Thyroid gland (tissue), 4 donors: ENCODE data around the gene TRAPPC2L. TPM values are rescaled to one million over a fixed set of nuclear protein-coding genes. Genes with fewer than 3 reads are reported as not detected.

ENCODE experiments used
- DNase-seq, 2 donors: peaks; one replicate each; pipeline ENCODE4 v3.0.0-alpha.2; 2019
- H3K27ac ChIP-seq, 3 donors: fragments of 200-600 bp; sonication (generic); 1 replicate in 2 of 3; 2 replicates in 1 of 3; pipeline ENCODE4 v1.5.1; 2016 to 2019; ENCODE audit warnings: mild to moderate bottlenecking in 1 of 3, moderate library complexity in 1 of 3
- H3K27me3 ChIP-seq: fragments of 200-600 bp; sonication (generic); one replicate; pipeline ENCODE4 v1.5.1; 2019
- H3K36me3 ChIP-seq, 2 donors: fragments of 200-600 bp; sonication (generic); one replicate each; pipeline ENCODE4 v1.5.1; 2016 to 2019
- H3K4me1 ChIP-seq, 2 donors: fragments of 200-600 bp; sonication (generic); one replicate each; pipeline ENCODE4 v1.5.1; 2017 to 2019
- H3K4me3 ChIP-seq, 3 donors: fragments of 200-600 bp; sonication (generic); replicated peaks in 1 of 3; 1 replicate in 2 of 3; 2 replicates in 1 of 3; pipeline ENCODE4 v1.5.1; 2016; ENCODE audit warnings: mild to moderate bottlenecking in 1 of 3
- H3K9me3 ChIP-seq: fragments of 200-600 bp; sonication (generic); one replicate; pipeline ENCODE4 v1.5.1; 2017
- CTCF ChIP-seq, 6 experiments: fragments of 200-600 bp in 3 of 6; fragments of 450-650 bp in 3 of 6; sonication (generic) in 3 of 6; IDR thresholded peaks; one replicate each; pipeline ENCODE4 v1.5.1; 2016 to 2019; ENCODE audit warnings: antibody characterized with exemption in 6 of 6, mild to moderate bottlenecking in 2 of 6, inconsistent platforms in 1 of 6, moderate library complexity in 1 of 6
- POLR2A ChIP-seq, 2 donors: fragments of 450-650 bp; IDR thresholded peaks; one replicate each; pipeline ENCODE4 v1.6.1; 2017; ENCODE audit warnings: antibody characterized with exemption in 2 of 2, mild to moderate bottlenecking in 2 of 2, moderate library complexity in 1 of 2
- WGBS, 2 donors: methylation state at CpG; one replicate each; pipeline ENCODE4 v1.1.5; 2017; 5-methylcytosine and 5-hydroxymethylcytosine counted together
- intact Hi-C: fragments of 100-400 bp; cut with DNase I; formaldehyde crosslinking; loops from one replicate; pipeline ENCODE4 v1.15.1; 2023
- total RNA-seq, 4 donors: library from RNA; depleted of rRNA; stranded (reverse); fragments of >200 nt; gene quantifications; one replicate each; pipeline ENCODE4 v1.2.3, GENCODE V29; 2016

TRAPPC2L gene
- total RNA-seq, 4 donors from 2014 or later, result 18.9 to 50.4 (median 43.8) TPM

GRCh38 chr16:88830258-88830657, 26.7 kb upstream of the TRAPPC2L start:
- Histone ChIP-seq H3K27me3 (no peaks in the 10 kb centered on the region), H3K9me3 (no peaks in the 10 kb centered on the region), H3K27ac (no peak overlapping the region), H3K4me3 (no peak overlapping the region), H3K4me1 (no peaks in the 10 kb centered on the region), H3K36me3 (no peaks in the 10 kb centered on the region)
- no peak for TF ChIP-seq POLR2A (IDR thresholded peaks at IDR 0.05)
- no peak for TF ChIP-seq CTCF (IDR thresholded peaks at IDR 0.05)
- intact Hi-C loops, result no loop called here
- WGBS, 2 donors, result 76 to 80% methylated on average over 11 of the region's 11 CpGs
- no peak for DNase-seq

DNA sequence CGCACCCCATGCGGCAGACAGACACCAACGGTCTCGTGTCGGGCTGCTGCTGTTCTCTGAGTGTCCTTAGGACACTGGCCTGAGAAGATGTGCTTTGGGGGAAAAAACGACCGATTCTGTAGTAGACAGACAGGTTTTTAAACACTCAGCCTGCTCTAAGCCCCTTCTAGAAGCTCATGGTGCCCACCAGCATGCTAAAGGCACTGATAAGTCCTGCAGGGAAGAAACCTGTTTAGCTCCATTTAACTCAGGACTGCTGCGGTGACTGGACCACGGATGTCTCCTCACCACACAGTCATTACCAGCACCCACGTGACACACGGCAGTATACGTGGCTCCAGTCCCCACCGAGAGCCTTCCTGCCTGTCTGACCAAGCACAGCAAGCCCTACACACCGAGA, 26.1 kb upstream of the TRAPPC2L start:
- no peak overlapping the region for H3K27ac ChIP-seq
- H3K27me3 ChIP-seq, result no peaks in the 10 kb centered on the region
- WGBS, 2 donors, result 93 to 100% methylated on average over 3 to 11 of the region's 14 CpGs
- no peak overlapping the region for H3K4me3 ChIP-seq
- no peaks in the 10 kb centered on the region for H3K36me3 ChIP-seq
- no peak for TF ChIP-seq POLR2A (IDR thresholded peaks at IDR 0.05)
- intact Hi-C loops, result no loop called here
- DNase-seq, result no peak
- no peaks in the 10 kb centered on the region for H3K9me3 ChIP-seq
- no peaks in the 10 kb centered on the region for H3K4me1 ChIP-seq

DNA sequence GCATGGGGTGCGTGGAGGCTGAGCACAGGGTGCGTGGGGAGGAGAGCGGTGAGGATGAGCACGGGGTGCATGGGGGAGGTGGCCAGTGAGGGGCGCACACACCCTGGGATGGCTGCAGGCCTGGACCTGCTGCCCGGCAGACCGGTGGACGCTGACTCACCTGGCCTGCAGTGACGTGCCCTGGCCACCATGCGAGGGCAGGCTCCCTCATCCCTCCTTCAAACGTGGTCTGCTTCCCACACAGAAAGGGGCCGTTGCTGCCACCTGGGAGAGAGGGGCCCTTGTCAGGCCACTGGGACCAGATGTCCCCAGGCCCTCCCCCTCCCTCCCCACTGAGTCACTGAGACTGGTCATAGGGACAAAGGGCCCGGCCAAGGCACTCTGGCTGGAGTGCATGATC, 25.1 kb upstream of the TRAPPC2L start:
- DNase-seq, result no peak
- Histone ChIP-seq H3K27ac (no peak overlapping the region), H3K27me3 (no peaks in the 10 kb centered on the region), H3K4me3 (no peak overlapping the region), H3K9me3 (no peaks in the 10 kb centered on the region), H3K4me1 (no peaks in the 10 kb centered on the region), H3K36me3 (no peaks in the 10 kb centered on the region)
- TF ChIP-seq POLR2A (IDR thresholded peaks at IDR 0.05) (no peak), CTCF (IDR thresholded peaks at IDR 0.05) (no peak)
- intact Hi-C loops, result no loop called here
- WGBS, 2 donors, result 86% methylated on average over 10 to 11 of the region's 13 CpGs

DNA sequence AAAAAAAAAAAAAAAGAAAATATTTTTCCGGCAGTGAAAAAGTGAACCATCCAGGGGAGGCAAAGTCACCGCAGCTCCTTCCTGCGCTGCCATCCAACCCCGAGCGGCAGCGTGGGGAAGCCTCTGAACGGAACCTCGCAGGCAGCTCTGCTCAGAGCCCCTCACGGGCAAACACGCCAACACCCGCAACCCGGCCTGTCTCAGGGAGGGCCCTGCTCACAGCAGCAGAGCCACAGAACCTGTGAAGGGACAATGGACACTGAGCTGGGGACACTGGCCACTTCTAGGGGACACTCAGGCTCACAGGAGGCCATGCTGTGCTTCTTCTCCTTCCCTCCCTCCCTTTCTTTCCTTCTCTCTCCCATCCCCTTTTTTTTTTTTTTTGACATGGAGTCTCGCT, 23.8 kb upstream of the TRAPPC2L start:
- DNase-seq, result no peak
- WGBS, 2 donors, result 93 to 94% methylated on average over 13 of the region's 13 CpGs

GRCh38 chr16:88834670-88835069, 22.3 kb upstream of the TRAPPC2L start:
- intact Hi-C loops, result no loop called here
- Histone ChIP-seq H3K4me3 (no peak overlapping the region), H3K4me1 (no peaks in the 10 kb centered on the region), H3K9me3 (no peaks in the 10 kb centered on the region), H3K27ac (no peak overlapping the region), H3K27me3 (no peaks in the 10 kb centered on the region), H3K36me3 (peaks cover 0 to 8% of the 10 kb centered on the region in 2 donors)
- 95 to 96% methylated on average over 8 to 13 of the region's 13 CpGs for WGBS, 2 donors
- TF ChIP-seq CTCF (IDR thresholded peaks at IDR 0.05) (no peak), POLR2A (IDR thresholded peaks at IDR 0.05) (no peak)
- DNase-seq, result no peak

More for the DNA sequence above, 23.8 kb upstream of the TRAPPC2L start:
- TF ChIP-seq CTCF (IDR thresholded peaks at IDR 0.05), result no peak
- TF ChIP-seq POLR2A (IDR thresholded peaks at IDR 0.05), result no peak
- intact Hi-C loops, result no loop called here
- no peaks in the 10 kb centered on the region for H3K9me3 ChIP-seq
- no peak overlapping the region for H3K27ac ChIP-seq
- H3K27me3 ChIP-seq, result no peaks in the 10 kb centered on the region
- peaks cover 0 to 7% of the 10 kb centered on the region in 2 donors for H3K36me3 ChIP-seq
- no peak overlapping the region for H3K4me3 ChIP-seq
- no peaks in the 10 kb centered on the region for H3K4me1 ChIP-seq

GRCh38 chr16:88835383-88835782, 21.5 kb upstream of the TRAPPC2L start:
- intact Hi-C loops, result no loop called here
- DNase-seq, result peak in 1 of 2 donors; percentile 21
- Histone ChIP-seq H3K4me3 (no peak overlapping the region), H3K4me1 (no peaks in the 10 kb centered on the region), H3K36me3 (peaks cover 7 to 8% of the 10 kb centered on the region in 2 donors), H3K9me3 (no peaks in the 10 kb centered on the region), H3K27me3 (no peaks in the 10 kb centered on the region), H3K27ac (no peak overlapping the region)
- WGBS, 2 donors, result 77 to 85% methylated on average over 6 to 7 of the region's 11 CpGs
- no peak for TF ChIP-seq POLR2A (IDR thresholded peaks at IDR 0.05)
- no peak for TF ChIP-seq CTCF (IDR thresholded peaks at IDR 0.05)
